Measurements from ENCODE around the gene SPAAR. TPM values are rescaled to one million over a fixed set of nuclear protein-coding genes. Genes with fewer than 3 reads are reported as not detected.
A peak's percentile ranks its signal among the peaks of the same experiment; 100 is the strongest.

Gene SPAAR
- total RNA-seq, 2 experiments from 2014 or later: not detected

DNA sequence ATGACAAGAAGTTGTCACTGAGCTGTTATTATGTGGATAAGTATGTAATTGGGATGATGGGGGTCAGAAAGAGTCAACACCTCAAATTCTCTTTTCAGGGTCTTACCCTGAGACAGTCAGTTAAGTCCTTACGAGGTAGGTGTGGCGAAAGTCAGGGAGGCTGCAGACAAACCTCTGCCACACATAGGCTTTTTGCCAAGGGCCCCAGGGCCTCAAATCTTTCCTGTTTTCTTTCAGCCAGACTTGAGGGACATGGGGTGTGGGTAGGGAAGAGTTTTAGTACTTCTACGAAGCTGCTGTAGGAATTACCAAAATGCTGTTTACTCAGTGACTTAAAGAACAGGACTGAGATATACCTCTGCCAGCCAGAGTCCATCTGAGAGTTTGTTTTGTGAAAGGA is 34.9 kb downstream of the SPAAR start:
- Mint-ChIP-seq H3K4me3 (no peak overlapping the region), H3K36me3 (no peaks in the 10 kb centered on the region), H3K4me1 (peaks cover 27% of the 10 kb centered on the region), H3K9me3 (no peaks in the 10 kb centered on the region), H3K27me3 (no peaks in the 10 kb centered on the region), H3K27ac (no peak overlapping the region)
- DNase-seq: no peak

DNA sequence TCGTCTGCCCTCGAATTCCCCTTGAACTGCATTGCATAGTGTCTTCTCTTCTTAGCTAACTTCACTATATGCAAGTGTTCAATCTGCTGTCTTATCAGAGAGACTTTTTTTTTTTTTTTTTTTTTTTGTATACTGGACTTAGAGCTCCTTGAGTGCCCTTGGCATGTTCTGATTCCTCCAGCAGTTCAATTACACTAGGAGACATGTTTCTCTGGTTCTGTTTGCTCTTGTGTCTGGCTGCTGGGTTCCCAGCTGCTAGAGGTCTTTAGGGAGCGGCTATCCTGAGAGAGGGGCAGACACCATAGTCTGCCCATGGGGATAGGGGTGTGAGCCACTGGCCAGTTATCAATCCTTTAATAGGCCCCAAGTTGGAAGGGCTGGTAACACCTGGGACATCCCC is 35.6 kb downstream of the SPAAR start:
- H3K9me3 Mint-ChIP-seq: no peaks in the 10 kb centered on the region
- no peaks in the 10 kb centered on the region for H3K36me3 Mint-ChIP-seq
- DNase-seq: no peak
- no peak overlapping the region for H3K4me3 Mint-ChIP-seq
- H3K27me3 Mint-ChIP-seq: no peaks in the 10 kb centered on the region
- H3K4me1 Mint-ChIP-seq: peaks cover 23% of the 10 kb centered on the region
- H3K27ac Mint-ChIP-seq: no peak overlapping the region

DNA sequence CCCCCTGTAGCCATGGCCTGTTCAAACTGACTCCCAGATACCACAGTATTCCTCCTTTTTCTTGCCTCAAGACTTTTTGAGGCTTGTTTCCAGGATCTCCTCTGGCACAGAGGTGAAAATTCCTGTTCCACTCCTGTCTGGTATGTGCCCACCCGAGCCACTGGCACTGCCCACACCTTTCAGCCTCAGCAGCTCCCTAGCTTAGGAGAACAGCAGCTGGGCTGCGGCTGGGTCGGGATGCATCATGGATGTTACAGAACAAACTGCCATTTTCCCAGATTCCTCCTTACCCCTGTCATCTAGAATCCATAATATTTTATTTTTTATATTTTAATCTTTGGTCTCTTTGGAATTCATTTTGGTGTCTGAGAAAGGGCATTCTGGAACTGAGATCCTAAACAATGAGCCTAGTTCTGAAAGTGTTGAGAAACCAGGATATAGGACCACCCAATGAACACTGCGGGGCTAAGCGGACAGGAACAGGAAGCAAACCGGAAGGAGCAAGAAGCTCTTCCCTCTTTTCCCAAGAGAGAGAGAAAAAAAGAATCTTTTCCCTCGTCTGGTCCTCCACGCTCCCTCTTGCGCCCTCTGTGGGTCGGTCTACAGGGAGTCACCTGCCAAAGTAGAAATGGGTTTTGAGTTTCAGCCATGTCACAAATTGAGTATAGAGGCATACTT is 36.2 kb downstream of the SPAAR start:
- no peaks in the 10 kb centered on the region for H3K27me3 Mint-ChIP-seq
- no peak overlapping the region for H3K4me3 Mint-ChIP-seq
- peaks cover 16% of the 10 kb centered on the region for H3K4me1 Mint-ChIP-seq
- no peaks in the 10 kb centered on the region for H3K36me3 Mint-ChIP-seq
- peak; percentile 64 for DNase-seq
- no peak overlapping the region for H3K27ac Mint-ChIP-seq
- no peaks in the 10 kb centered on the region for H3K9me3 Mint-ChIP-seq

DNA sequence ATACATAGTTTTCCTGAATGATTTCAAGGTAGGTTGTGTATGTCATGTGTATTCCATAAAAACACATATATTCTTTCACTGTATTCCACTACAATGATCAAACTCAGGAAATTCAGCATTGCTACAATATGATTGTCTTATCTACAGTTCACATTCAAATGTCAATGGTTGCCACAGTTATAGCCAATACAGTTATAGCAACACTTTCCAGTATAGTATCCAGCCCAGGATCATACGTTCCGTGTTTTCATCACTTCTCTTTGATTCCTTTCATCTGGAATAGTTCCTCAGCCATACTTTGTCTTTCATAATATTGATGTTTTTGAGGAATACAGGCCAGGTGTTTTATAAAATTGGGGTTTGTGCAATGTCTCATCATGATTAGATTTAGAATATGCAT is 39.2 kb downstream of the SPAAR start:
- Mint-ChIP-seq H3K9me3 (no peaks in the 10 kb centered on the region), H3K4me1 (peaks cover 4% of the 10 kb centered on the region), H3K27ac (no peak overlapping the region), H3K4me3 (no peak overlapping the region), H3K36me3 (no peaks in the 10 kb centered on the region), H3K27me3 (no peaks in the 10 kb centered on the region)
- no peak for DNase-seq

DNA sequence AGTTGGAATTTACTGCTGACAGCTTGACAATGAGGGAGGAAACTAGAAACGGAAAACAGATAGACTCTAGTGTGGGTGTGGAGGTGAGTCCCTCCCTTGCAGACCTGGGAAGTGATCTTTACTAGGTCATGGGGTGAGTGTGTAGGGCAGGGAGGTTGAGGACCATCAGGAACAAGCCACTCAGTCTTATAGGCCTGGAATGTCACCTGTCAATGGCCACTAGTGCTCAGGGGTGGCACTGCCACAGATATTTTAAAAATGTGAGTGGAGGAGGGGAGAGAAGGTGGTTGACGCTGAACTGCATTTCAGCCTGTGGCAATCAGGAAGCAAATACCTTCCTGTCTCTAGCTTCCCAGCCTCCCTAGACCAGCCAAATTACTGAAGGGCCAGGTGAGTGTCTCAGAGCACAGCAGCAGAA is 39.6 kb downstream of the SPAAR start:
- DNase-seq: no peak
- Mint-ChIP-seq H3K27me3 (no peaks in the 10 kb centered on the region), H3K9me3 (no peaks in the 10 kb centered on the region), H3K27ac (no peak overlapping the region), H3K4me1 (peaks cover 4% of the 10 kb centered on the region), H3K4me3 (no peak overlapping the region), H3K36me3 (no peaks in the 10 kb centered on the region)

DNA sequence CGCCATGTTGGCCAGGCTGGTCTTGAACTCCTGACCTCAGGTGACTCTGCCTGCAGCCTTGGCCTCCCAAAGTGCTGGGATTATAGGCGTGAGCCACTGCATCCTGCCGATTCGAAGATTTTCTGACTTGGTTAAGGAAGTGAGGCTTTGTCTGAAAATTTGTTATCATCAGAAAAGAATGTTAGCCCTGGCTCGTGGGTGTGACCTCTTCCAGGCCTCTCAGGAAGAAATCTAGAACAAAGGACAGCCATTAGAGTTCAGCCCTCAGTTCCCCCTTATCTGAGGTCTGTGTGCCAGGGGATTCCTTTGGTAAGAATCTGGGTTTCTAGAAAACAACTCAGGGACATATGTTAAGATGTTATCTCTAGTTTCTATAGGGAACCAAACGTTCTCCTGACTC is 42.4 kb downstream of the SPAAR start:
- Mint-ChIP-seq H3K4me3 (no peak overlapping the region), H3K4me1 (peaks cover 2% of the 10 kb centered on the region), H3K36me3 (no peaks in the 10 kb centered on the region), H3K27me3 (no peaks in the 10 kb centered on the region), H3K9me3 (no peaks in the 10 kb centered on the region), H3K27ac (no peak overlapping the region)
- no peak for DNase-seq

DNA sequence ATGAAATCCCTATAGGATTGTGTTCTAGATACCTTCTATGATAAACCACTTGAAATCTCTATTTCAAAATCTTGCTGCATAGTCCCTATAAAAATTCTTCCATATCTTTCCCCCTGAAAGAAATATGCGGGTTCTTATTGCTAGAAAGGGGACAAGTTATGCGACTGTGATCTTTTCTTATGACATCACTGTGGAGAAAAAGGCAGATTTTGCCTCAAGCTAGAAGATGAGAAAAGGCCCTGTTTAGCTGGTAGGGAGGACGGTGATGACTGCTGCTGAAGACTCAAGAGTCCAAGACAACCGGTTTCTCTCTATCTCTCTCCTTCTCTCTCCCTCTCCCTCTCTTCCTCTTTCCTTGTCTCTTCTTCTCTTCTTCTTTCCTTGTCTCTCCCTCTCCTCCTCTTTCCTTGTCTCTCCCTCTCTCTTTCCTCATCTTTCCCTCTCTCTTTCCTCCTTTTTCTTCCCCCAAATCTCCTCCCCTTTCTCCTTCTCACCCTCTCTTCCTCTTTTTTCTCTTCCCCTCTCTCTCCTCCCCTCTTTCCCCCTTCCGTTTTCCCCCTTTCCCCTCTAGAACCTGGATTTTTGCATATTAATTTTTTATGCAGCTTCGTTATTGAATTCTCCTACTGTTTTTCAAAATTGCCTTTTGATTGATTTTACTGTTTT is 43.4 kb downstream of the SPAAR start:
- Mint-ChIP-seq H3K4me3 (no peak overlapping the region), H3K4me1 (peaks cover 2% of the 10 kb centered on the region), H3K27me3 (no peaks in the 10 kb centered on the region), H3K9me3 (no peaks in the 10 kb centered on the region), H3K27ac (no peak overlapping the region), H3K36me3 (no peaks in the 10 kb centered on the region)
- no peak for DNase-seq

DNA sequence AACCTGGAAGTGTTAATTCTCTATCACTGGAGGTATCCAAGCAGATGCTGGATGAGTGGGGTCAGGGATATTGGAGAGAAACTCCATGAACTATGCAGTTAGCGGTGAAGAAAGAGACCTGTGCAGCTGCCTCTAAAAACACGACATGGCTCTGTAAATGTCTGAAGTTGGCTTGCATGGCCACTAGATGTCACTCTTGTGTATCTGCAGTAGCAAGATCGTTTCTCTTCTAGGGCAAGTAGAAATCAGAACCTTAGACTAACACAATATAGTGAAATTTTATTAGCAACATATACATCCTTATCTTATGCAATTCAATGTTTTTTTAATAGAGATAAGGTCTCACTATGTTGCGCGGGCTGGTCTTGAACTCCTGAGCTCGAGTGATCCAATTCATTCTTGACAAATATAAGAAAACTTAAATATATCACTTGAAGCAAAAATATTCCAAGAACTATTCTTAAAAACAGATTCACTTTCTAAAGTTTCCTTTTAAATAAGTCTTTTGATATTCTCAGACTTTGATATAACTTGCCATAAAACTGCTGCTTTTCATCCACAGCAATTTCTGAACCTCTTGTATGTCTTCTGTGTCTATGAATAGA is 45.8 kb downstream of the SPAAR start:
- Mint-ChIP-seq H3K4me1 (peaks cover 2% of the 10 kb centered on the region), H3K4me3 (no peak overlapping the region), H3K36me3 (no peaks in the 10 kb centered on the region), H3K27ac (no peak overlapping the region), H3K27me3 (no peaks in the 10 kb centered on the region), H3K9me3 (no peaks in the 10 kb centered on the region)
- peak; percentile 22 for DNase-seq

DNA sequence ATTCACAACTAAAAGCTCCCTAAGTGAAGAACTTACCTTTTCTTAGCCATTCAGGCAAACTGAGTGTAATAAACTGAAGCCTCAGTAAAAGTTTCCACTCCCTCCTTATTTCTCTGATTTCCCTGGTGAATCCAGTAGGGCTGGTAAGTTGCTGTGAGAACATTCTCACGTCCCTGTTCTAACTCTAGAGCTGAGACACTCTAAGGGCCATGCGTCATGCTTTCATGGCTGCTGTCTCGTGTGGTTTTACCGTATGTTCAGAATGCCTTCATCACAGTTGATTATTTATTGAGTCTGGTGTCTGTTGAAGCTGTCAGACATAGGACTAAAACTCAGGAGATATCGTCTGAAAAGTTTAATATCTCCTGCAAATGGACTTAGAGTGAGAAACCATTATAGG is 47.4 kb downstream of the SPAAR start:
- Mint-ChIP-seq H3K4me1 (peaks cover 2% of the 10 kb centered on the region), H3K4me3 (no peak overlapping the region), H3K27ac (no peak overlapping the region), H3K9me3 (no peaks in the 10 kb centered on the region), H3K36me3 (no peaks in the 10 kb centered on the region), H3K27me3 (no peaks in the 10 kb centered on the region)
- no peak for DNase-seq

DNA sequence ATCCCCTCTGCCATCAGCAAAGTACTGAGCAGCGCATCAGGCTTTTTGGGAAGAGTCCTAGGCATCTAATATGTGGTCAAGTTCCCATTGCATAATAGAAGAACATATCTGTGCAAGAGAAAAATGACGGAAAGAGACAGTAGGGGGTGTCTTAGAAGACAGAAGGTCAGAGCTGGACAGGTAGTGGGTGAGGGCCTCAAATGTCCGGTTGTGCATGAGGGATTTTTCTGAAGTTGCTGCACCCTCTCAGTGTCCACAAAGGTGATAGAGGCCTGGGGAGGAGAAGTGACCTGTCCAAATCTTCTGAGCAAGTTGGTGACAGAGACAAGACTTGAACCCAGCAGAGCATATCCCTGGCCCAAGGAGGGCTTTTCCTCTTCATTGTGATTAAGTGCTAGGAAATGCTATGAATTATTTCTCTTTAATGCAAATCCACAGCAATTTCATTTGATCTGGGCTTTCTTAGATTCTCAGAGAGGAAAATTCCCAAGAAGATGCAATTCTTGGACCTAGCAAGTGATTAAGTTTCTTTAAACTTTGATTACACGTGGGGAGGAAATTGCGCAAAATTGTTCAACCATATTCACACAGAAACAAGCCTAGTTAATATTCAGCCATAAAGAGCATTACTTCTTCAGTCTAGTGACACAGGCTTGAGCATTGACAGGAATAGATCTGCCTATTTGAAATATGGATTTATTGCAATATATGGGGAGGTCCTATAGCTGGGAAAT is 49.0 kb downstream of the SPAAR start, which contains the start of gene OR2S2:
TSS of gene OR2S2 (minus strand) at position 51 of the 734 bp plus-strand sequence. CDS start 56 bp downstream, outside the sequence.
- Mint-ChIP-seq H3K4me1 (peaks cover 2% of the 10 kb centered on the region), H3K4me3 (no peak within 1 kb of the TSS), H3K27me3 (no peaks in the 10 kb centered on the region), H3K27ac (no peak within 1 kb of the TSS), H3K9me3 (no peaks in the 10 kb centered on the region), H3K36me3 (no peaks in the 10 kb centered on the region)
- DNase-seq: no peak

DNA sequence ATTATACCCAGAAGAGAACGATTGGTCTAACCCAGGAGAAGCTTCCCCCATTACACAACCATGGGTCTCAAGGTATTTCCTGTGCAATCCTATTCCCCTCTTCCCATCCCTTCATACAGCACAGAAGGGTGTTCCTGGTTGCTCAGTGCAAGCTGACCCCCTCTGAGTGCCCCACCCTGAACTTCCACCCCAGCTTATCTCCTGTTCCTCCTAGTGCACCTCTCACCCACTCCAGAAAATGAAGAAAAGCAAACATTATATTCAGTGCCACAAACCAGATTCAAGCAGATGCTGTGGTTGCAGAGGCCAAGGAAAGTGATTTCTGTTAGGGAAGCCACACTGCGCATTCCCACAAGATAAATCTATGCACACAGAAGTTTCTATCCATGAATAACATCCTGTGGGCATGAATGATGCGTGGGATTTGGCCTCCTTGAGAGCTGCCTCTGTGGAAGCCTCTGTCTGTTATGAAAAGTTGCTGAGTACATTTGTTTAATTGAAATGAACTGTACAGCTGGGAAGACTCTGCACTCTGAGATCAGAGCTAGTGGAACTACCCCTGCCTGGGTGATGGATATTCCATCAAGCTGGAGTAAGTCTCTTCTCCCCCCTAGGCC is 50.9 kb downstream of the SPAAR start:
- H3K27ac Mint-ChIP-seq: no peak overlapping the region
- no peaks in the 10 kb centered on the region for H3K4me1 Mint-ChIP-seq
- no peaks in the 10 kb centered on the region for H3K9me3 Mint-ChIP-seq
- no peaks in the 10 kb centered on the region for H3K27me3 Mint-ChIP-seq
- H3K4me3 Mint-ChIP-seq: no peak overlapping the region
- no peaks in the 10 kb centered on the region for H3K36me3 Mint-ChIP-seq
- DNase-seq: no peak

Other genes starting within 250 kb of the SPAAR start
- gene ARHGEF39, start 244.3 kb upstream of the SPAAR start, total RNA-seq: 10 to 100 TPM; 17.2 to 18.7 TPM
- gene CA9, start 235.6 kb upstream of the SPAAR start, total RNA-seq: 1 to 10 TPM; 1.5 to 2.7 TPM
- 1 to 10 TPM; 3.3 to 4.6 TPM for gene TPM2, start 219.6 kb upstream of the SPAAR start, total RNA-seq
- 100 to 1,000 TPM; 158 to 169 TPM for gene TLN1, start 177.3 kb upstream of the SPAAR start, total RNA-seq
- gene CREB3, start 176.8 kb upstream of the SPAAR start, total RNA-seq: 10 to 100 TPM; 23.7 to 24.5 TPM
- gene GBA2, start 160.3 kb upstream of the SPAAR start, total RNA-seq: 10 to 100 TPM; 22.6 to 24.2 TPM
- 10 to 100 TPM; 12.7 to 13.4 TPM for gene RGP1, start 160.2 kb upstream of the SPAAR start, total RNA-seq
- gene MSMP, start 155.2 kb upstream of the SPAAR start, total RNA-seq: under 1 TPM in 1 of 2 experiments, not detected in 1; 0.94 TPM
- 1 to 10 TPM; 4.7 to 8.9 TPM for gene NPR2, start 117.9 kb upstream of the SPAAR start, total RNA-seq
- gene SPAG8, start 97.2 kb upstream of the SPAAR start, total RNA-seq: 1 to 10 TPM in 1 of 2 experiments, under 1 TPM in 1; 0.68 to 1.0 TPM
- 10 to 100 TPM; 65.0 to 70.1 TPM for gene HINT2, start 94.4 kb upstream of the SPAAR start, total RNA-seq
- gene FAM221B, start 80.8 kb upstream of the SPAAR start, total RNA-seq: not detected
- 1 to 10 TPM; 2.8 to 3.1 TPM for gene TMEM8B, start 80.3 kb upstream of the SPAAR start, total RNA-seq
- not detected for gene OR13J1, start 39.1 kb upstream of the SPAAR start, total RNA-seq
- not detected for gene HRCT1, start 3.3 kb upstream of the SPAAR start, total RNA-seq
- not detected for gene OR2S2, start 48.7 kb downstream of the SPAAR start, total RNA-seq
- gene RECK, start 127.4 kb downstream of the SPAAR start, total RNA-seq: 1 to 10 TPM; 4.4 to 5.2 TPM
- 1 to 10 TPM; 5.3 to 6.6 TPM for gene GLIPR2, start 227.2 kb downstream of the SPAAR start, total RNA-seq